Occipital lobe (tissue), 2 donors: ENCODE results near the gene UBE2R2. TPM values are rescaled to one million over a fixed set of nuclear protein-coding genes. Genes with fewer than 3 reads are reported as not detected.
"Not testable (repeated sequence)": the region's sequence is repeated elsewhere in the genome, so short reads cannot be mapped to it uniquely, and the experiment has no call there.

Experiments used
- DNase-seq: peaks from one replicate; lab custom pipeline; 2025; lab: John Stamatoyannopoulos, UW
- total RNA-seq: library from RNA; depleted of rRNA; stranded (reverse); fragments of >200 nt; gene quantifications from one replicate; pipeline ENCODE4 v1.2.3, GENCODE V29; 2014

The UBE2R2 gene
- total RNA-seq, 1 donor from 2014 or later: 22.9 TPM

- no peak for DNase-seq
Measured at GRCh38 chr9:33926746-33927485, 110.0 kb downstream of the UBE2R2 start.

GRCh38 chr9:33927694-33928093, 110.7 kb downstream of the UBE2R2 start:
- no peak for DNase-seq

- no peak for DNase-seq
Measured at GRCh38 chr9:33931326-33931725, 114.4 kb downstream of the UBE2R2 start.

- DNase-seq: no peak
Measured at GRCh38 chr9:33932078-33932807, 115.3 kb downstream of the UBE2R2 start.

- no peak for DNase-seq
Measured at GRCh38 chr9:33934188-33934878, 117.4 kb downstream of the UBE2R2 start.

GRCh38 chr9:33939924-33940874, 123.2 kb downstream of the UBE2R2 start:
- DNase-seq: no peak

GRCh38 chr9:33942471-33943083, 125.6 kb downstream of the UBE2R2 start:
- DNase-seq: no peak

- DNase-seq: no peak
Measured at GRCh38 chr9:33943389-33943788, 126.4 kb downstream of the UBE2R2 start.

GRCh38 chr9:33946779-33947535, 130.0 kb downstream of the UBE2R2 start:
- no peak for DNase-seq

- no peak for DNase-seq
Measured at GRCh38 chr9:33950371-33950770, 133.4 kb downstream of the UBE2R2 start.

GRCh38 chr9:33952066-33952465, 135.1 kb downstream of the UBE2R2 start:
- DNase-seq: no peak

GRCh38 chr9:33956544-33956943, 139.6 kb downstream of the UBE2R2 start:
- DNase-seq: no peak

- DNase-seq: no peak
Measured at GRCh38 chr9:33959725-33960124, 142.8 kb downstream of the UBE2R2 start.

- not testable (repeated sequence) for DNase-seq
Measured at GRCh38 chr9:33962468-33962867, 145.5 kb downstream of the UBE2R2 start.

- DNase-seq: no peak
Measured at GRCh38 chr9:33964086-33964768, 147.3 kb downstream of the UBE2R2 start.
